RWPE2 (cell line): Measurements from ENCODE around the gene CLEC20A.

ENCODE experiments used
- ATAC-seq: fragments of 200-7000 bp; cut with Tn5 transposase; 3 replicates; pipeline ENCODE4 v1.9.1; 2021; ENCODE audit warnings: low read depth
- DNase-seq: peaks from one replicate; pipeline ENCODE4 v3.0.0-alpha.2; 2020; ENCODE audit warnings: low spot score
- H3K27ac ChIP-seq: fragments of 450-650 bp; 2 replicates; pipeline ENCODE4 v1.5.1; 2017; ENCODE audit warnings: mild to moderate bottlenecking; ENCODE audit not compliant: poor library complexity, severe bottlenecking
- H3K27me3 ChIP-seq: fragments of 250-450 bp; sonication (Bioruptor Pico); 2 replicates; pipeline ENCODE4 v1.5.1; 2021; ENCODE audit warnings: mild to moderate bottlenecking, moderate library complexity; ENCODE audit not compliant: insufficient read depth, poor library complexity, severe bottlenecking
- H3K36me3 ChIP-seq: fragments of 250-450 bp; sonication (Bioruptor Pico); 2 replicates; pipeline ENCODE4 v1.5.1; 2020; ENCODE audit warnings: low read depth, mild to moderate bottlenecking, moderate library complexity
- H3K4me1 ChIP-seq: fragments of 250-450 bp; sonication (Bioruptor Pico); 2 replicates; pipeline ENCODE4 v1.5.1; 2021; ENCODE audit warnings: mild to moderate bottlenecking, moderate library complexity; ENCODE audit not compliant: insufficient read depth, poor library complexity, severe bottlenecking
- H3K4me3 ChIP-seq: fragments of 250-450 bp; sonication (Bioruptor Pico); 2 replicates; pipeline ENCODE4 v1.5.1; 2021; ENCODE audit warnings: mild to moderate bottlenecking, moderate library complexity; ENCODE audit not compliant: severe bottlenecking
- H3K9me3 ChIP-seq: fragments of 250-450 bp; sonication (Bioruptor Pico); 2 replicates; pipeline ENCODE4 v1.5.1; 2021; ENCODE audit warnings: mild to moderate bottlenecking, moderate library complexity; ENCODE audit not compliant: severe bottlenecking
- TF ChIP-seq, protein P1 (sequence below): fragments of 450-650 bp; IDR thresholded peaks from one replicate; pipeline ENCODE4 v1.5.1; 2017; ENCODE audit warnings: mild to moderate bottlenecking, moderate library complexity; ENCODE audit not compliant: poor library complexity, severe bottlenecking

The CLEC20A gene

DNA sequence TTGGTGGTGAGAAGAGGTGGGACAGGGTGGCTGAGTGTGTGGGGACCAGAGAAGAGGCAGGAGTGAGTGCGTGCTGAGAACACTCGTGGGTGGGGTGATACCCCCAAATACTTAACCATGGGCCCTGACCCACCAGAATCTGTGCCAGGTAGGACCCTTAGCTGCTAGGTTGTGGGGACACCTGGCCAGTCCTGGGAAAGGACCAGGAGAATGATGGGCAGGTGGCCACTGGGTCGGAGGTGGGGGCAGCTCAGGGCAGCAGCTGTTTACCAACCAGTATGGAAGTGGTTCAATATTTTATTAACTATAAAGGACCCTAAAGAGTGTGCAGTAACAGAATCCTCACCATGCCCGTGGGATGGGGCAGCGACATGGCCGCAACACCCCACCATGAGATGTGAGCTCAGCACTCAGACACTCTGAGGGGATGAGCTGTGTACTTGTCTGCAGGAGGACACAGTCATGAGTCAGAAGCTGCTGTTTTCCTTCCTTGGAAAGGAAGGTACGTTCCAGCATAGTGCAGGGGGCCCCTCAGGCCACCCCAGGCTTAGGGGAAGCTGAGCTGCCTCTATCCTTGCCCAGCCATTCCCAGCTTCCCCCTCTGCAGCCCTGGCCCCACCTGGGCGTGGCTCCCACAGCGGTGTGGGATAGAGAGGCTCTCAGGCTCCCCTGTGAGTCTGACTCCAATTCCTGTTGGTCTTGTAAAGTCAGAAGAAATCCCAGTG is 41.6 kb upstream of the CLEC20A start:
- peak overlapping the region; percentile 62 for H3K27ac ChIP-seq
- H3K9me3 ChIP-seq: no peaks in the 10 kb centered on the region
- H3K36me3 ChIP-seq: no peaks in the 10 kb centered on the region
- TF ChIP-seq, protein P1, sequence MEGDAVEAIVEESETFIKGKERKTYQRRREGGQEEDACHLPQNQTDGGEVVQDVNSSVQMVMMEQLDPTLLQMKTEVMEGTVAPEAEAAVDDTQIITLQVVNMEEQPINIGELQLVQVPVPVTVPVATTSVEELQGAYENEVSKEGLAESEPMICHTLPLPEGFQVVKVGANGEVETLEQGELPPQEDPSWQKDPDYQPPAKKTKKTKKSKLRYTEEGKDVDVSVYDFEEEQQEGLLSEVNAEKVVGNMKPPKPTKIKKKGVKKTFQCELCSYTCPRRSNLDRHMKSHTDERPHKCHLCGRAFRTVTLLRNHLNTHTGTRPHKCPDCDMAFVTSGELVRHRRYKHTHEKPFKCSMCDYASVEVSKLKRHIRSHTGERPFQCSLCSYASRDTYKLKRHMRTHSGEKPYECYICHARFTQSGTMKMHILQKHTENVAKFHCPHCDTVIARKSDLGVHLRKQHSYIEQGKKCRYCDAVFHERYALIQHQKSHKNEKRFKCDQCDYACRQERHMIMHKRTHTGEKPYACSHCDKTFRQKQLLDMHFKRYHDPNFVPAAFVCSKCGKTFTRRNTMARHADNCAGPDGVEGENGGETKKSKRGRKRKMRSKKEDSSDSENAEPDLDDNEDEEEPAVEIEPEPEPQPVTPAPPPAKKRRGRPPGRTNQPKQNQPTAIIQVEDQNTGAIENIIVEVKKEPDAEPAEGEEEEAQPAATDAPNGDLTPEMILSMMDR: no peak
- no peaks in the 10 kb centered on the region for H3K27me3 ChIP-seq
- peaks cover 23% of the 10 kb centered on the region for H3K4me1 ChIP-seq
- peak; percentile 42 for ATAC-seq
- DNase-seq: no peak
- no peak overlapping the region for H3K4me3 ChIP-seq

DNA sequence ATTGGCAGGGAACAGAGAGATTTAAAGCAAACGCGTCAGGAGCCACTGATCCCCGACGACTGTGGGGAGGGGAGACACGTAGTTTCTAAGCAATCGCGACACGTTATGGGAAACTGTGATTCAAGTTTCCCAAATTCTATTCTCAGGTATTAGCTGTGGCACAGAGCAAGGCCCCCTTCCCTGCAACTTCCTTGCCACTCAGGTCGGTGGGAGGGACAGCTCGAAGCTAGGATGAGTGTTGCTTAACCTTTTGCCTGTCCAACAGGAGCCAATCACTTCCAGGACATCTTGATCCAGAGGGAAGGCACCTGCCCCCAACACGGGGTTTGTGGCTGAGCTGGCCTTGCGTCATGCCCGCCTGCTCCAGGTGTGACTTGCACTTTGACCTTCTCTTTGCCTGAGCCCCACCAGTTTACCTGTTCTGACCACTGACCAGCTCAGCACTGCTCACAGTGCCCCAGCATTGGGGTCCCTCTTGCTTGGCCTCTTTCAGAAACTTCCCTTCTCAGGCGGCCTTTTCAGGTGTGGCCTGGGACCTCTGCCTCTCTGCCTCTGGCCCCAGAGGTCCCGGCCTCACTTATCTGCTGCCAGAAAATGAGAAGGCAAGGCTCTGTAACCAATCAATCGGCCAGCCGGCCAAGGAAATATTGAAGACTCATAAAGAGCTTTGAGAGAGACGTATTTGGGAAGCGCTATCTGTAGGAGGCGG is 40.8 kb upstream of the CLEC20A start:
- no peaks in the 10 kb centered on the region for H3K9me3 ChIP-seq
- DNase-seq (no peak), ATAC-seq (no peak)
- peaks cover 23% of the 10 kb centered on the region for H3K4me1 ChIP-seq
- no peaks in the 10 kb centered on the region for H3K27me3 ChIP-seq
- no peak overlapping the region for H3K4me3 ChIP-seq
- peak overlapping the region; percentile 62 for H3K27ac ChIP-seq
- no peaks in the 10 kb centered on the region for H3K36me3 ChIP-seq
- TF ChIP-seq, protein P1: no peak

DNA sequence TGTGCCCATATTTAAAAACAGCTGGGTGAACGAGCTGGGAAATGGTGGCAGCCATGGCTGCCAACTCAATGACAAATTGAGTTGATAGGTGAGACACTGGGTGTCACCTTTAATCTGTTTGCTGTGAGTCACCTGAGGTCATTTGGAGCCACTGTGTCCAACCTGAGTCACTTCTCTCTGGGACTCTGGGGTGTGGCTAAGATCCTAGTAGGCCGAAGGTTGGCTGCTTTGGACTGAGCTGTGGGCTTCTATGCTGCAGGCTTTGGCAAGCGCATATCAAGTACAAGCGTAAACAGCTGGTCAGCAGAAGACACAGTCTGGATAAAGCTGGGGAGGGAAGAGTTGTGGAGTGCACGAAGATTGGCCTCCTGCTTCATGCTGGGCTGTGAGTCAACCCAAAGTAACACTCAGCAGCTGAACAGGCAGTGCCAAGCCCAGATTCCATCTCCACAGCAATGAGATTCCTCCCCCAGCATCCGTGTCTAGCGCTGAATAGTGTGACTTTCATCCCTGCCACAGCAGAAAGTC is 40.1 kb upstream of the CLEC20A start:
- H3K27me3 ChIP-seq: no peaks in the 10 kb centered on the region
- H3K4me1 ChIP-seq: peaks cover 23% of the 10 kb centered on the region
- ATAC-seq (peak; percentile 90), DNase-seq (no peak)
- TF ChIP-seq, protein P1: no peak
- peak overlapping the region; percentile 62 for H3K27ac ChIP-seq
- no peaks in the 10 kb centered on the region for H3K9me3 ChIP-seq
- H3K36me3 ChIP-seq: no peaks in the 10 kb centered on the region
- H3K4me3 ChIP-seq: no peak overlapping the region

DNA sequence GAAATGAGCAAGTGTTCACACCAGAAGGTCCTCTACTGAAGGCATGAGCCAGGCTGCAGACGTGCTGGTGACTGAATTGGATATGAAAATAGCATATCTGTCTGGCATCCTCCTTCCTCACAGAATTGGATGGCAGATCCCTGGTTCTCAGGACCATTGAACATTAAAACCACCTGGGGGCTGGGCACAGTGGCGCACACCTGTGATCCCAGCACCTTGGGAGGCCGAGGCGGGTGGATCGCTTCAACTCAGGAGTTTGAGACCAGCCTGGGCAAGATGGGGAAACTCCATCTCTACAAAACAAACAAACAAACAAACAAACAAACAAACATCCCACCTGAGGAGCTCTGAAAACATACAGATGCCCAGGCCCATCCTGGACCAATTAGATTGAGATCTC is 39.6 kb upstream of the CLEC20A start:
- Histone ChIP-seq H3K36me3 (no peaks in the 10 kb centered on the region), H3K27me3 (no peaks in the 10 kb centered on the region), H3K27ac (peak overlapping the region; percentile 62), H3K9me3 (no peaks in the 10 kb centered on the region), H3K4me3 (no peak overlapping the region), H3K4me1 (peaks cover 23% of the 10 kb centered on the region)
- no peak for DNase-seq
- ATAC-seq: no peak
- TF ChIP-seq, protein P1: no peak
